Astrocyte (in vitro differentiated cells and primary cell): ENCODE measurements around the gene ENO2. TPM values are rescaled to one million over a fixed set of nuclear protein-coding genes. Genes with fewer than 3 reads are reported as not detected.

Source experiments
- DNase-seq: peaks from one replicate; pipeline ENCODE4 v3.0.0-alpha.2; 2010; ENCODE audit warnings: low read depth
- FAIRE-seq: peaks from 2 replicates; lab custom pipeline; 2011; peaks lifted over from hg19 to GRCh38; lab: Jason Lieb, UNC
- H2AFZ ChIP-seq: 2 replicates; pipeline ENCODE4 v1.6.0; 2012; ENCODE audit warnings: low read depth, low read length, inconsistent platforms
- H3K27ac ChIP-seq: 2 replicates; pipeline ENCODE4 v1.5.1; 2011; ENCODE audit warnings: low read depth, low read length, inconsistent platforms
- H3K27me3 ChIP-seq: 2 replicates; pipeline ENCODE4 v1.6.0; 2011; ENCODE audit warnings: low read length, inconsistent platforms; ENCODE audit not compliant: insufficient read depth
- H3K36me3 ChIP-seq: 2 replicates; pipeline ENCODE4 v1.5.1; 2011; ENCODE audit warnings: low read length, inconsistent platforms; ENCODE audit not compliant: insufficient read depth
- H3K4me1 ChIP-seq: 2 replicates; pipeline ENCODE4 v1.5.1; 2011; ENCODE audit warnings: low read length, inconsistent platforms; ENCODE audit not compliant: insufficient read depth
- H3K4me2 ChIP-seq: 2 replicates; pipeline ENCODE4 v1.6.0; 2012; ENCODE audit warnings: low read length, inconsistent platforms
- H3K4me3 ChIP-seq: 2 replicates; pipeline ENCODE4 v1.5.1; 2011; ENCODE audit warnings: low read depth, mild to moderate bottlenecking, low read length, inconsistent platforms; ENCODE audit not compliant: insufficient read depth
- H3K79me2 ChIP-seq: 2 replicates; pipeline ENCODE4 v1.6.0; 2012; ENCODE audit warnings: mild to moderate bottlenecking, low read length, inconsistent platforms; ENCODE audit not compliant: insufficient read depth
- H3K9ac ChIP-seq: 2 replicates; pipeline ENCODE4 v1.6.0; 2012; ENCODE audit warnings: mild to moderate bottlenecking, low read length, inconsistent platforms
- H3K9me3 ChIP-seq: 2 replicates; pipeline ENCODE4 v1.5.1; 2012; ENCODE audit warnings: low read depth, mild to moderate bottlenecking, low read length, inconsistent platforms; ENCODE audit not compliant: insufficient read depth
- H4K20me1 ChIP-seq: 2 replicates; pipeline ENCODE4 v1.6.0; 2012; ENCODE audit warnings: low read length, inconsistent platforms; ENCODE audit not compliant: insufficient read depth
- H3K27ac Mint-ChIP-seq: one replicate; pipeline ENCODE4 v1.8.0; 2021; ENCODE audit warnings: mild to moderate bottlenecking, mixed read lengths; ENCODE audit not compliant: unreplicated experiment
- H3K27me3 Mint-ChIP-seq: one replicate; pipeline ENCODE4 v1.8.0; 2021; ENCODE audit warnings: low read depth, mixed read lengths; ENCODE audit not compliant: unreplicated experiment
- H3K36me3 Mint-ChIP-seq: one replicate; pipeline ENCODE4 v1.8.0; 2021; ENCODE audit warnings: low read depth, mixed read lengths; ENCODE audit not compliant: unreplicated experiment
- H3K4me1 Mint-ChIP-seq: one replicate; pipeline ENCODE4 v1.8.0; 2021; ENCODE audit warnings: low read depth, mixed read lengths; ENCODE audit not compliant: unreplicated experiment
- H3K4me3 Mint-ChIP-seq: one replicate; pipeline ENCODE4 v1.8.0; 2021; ENCODE audit warnings: mild to moderate bottlenecking, moderate library complexity, mixed read lengths; ENCODE audit not compliant: unreplicated experiment
- H3K9me3 Mint-ChIP-seq: one replicate; pipeline ENCODE4 v1.8.0; 2021; ENCODE audit warnings: mild to moderate bottlenecking, mixed read lengths; ENCODE audit not compliant: unreplicated experiment
- EZH2 ChIP-seq: IDR thresholded peaks from 2 replicates; pipeline ENCODE4 v1.6.1; 2012; ENCODE audit warnings: mild to moderate bottlenecking, low read length, inconsistent platforms; ENCODE audit not compliant: insufficient read depth
- total RNA-seq: library from RNA; stranded (reverse); gene quantifications from 2 replicates; pipeline ENCODE4 v1.2.1, GENCODE V29; 2021
- TF ChIP-seq, protein P1 (sequence below): IDR thresholded peaks from 2 replicates; pipeline ENCODE4 v1.5.1; 2011; ENCODE audit warnings: low read depth, mild to moderate bottlenecking, inconsistent platforms, low read length, moderate library complexity; ENCODE audit not compliant: insufficient read depth

ENO2 gene
- total RNA-seq, 1 donor from 2014 or later, result 46.4 TPM

DNA sequence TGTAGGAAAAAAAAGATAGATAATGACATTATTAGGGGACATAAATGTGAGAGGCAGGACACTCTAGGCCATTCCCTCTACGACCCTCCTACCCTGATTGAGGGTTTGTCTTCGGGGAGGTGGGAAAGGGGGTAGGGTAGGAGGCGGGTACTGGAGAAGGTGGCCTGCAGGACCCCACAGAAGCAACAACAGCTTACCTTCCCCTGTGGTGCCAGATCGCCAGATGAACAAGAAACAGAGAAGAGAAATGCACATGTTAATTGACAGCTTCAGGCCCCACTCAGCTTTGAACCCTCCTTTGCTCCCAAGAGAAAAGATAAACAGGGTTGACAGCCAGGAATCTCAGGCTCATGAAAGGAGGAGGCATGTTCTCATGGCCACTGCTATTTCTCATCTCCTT lies 51.3 kb downstream of the ENO2 start:
- Histone ChIP-seq H3K9me3 (no peaks in the 10 kb centered on the region), H3K4me1 (peaks cover 25% of the 10 kb centered on the region), H3K27me3 (no peaks in the 10 kb centered on the region), H3K36me3 (peaks cover 29% of the 10 kb centered on the region), H3K4me2 (no peak overlapping the region), H3K79me2 (peaks cover 36% of the 10 kb centered on the region), H3K9ac (no peak overlapping the region), H2AFZ (no peak overlapping the region), H4K20me1 (peaks cover 7% of the 10 kb centered on the region), H3K4me3 (no peak overlapping the region), H3K27ac (no peak overlapping the region)
- FAIRE-seq (no peak), DNase-seq (no peak)
- peaks cover 19% of the 10 kb centered on the region for H3K4me1 Mint-ChIP-seq
- no peaks in the 10 kb centered on the region for H3K9me3 Mint-ChIP-seq
- H3K4me3 Mint-ChIP-seq, result peak overlapping the region; percentile 20
- H3K36me3 Mint-ChIP-seq, result peaks cover 12% of the 10 kb centered on the region
- peak overlapping the region; percentile 72 for H3K27ac Mint-ChIP-seq
- TF ChIP-seq, protein P1, sequence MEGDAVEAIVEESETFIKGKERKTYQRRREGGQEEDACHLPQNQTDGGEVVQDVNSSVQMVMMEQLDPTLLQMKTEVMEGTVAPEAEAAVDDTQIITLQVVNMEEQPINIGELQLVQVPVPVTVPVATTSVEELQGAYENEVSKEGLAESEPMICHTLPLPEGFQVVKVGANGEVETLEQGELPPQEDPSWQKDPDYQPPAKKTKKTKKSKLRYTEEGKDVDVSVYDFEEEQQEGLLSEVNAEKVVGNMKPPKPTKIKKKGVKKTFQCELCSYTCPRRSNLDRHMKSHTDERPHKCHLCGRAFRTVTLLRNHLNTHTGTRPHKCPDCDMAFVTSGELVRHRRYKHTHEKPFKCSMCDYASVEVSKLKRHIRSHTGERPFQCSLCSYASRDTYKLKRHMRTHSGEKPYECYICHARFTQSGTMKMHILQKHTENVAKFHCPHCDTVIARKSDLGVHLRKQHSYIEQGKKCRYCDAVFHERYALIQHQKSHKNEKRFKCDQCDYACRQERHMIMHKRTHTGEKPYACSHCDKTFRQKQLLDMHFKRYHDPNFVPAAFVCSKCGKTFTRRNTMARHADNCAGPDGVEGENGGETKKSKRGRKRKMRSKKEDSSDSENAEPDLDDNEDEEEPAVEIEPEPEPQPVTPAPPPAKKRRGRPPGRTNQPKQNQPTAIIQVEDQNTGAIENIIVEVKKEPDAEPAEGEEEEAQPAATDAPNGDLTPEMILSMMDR, result no peak
- TF ChIP-seq EZH2, result no peak
- no peaks in the 10 kb centered on the region for H3K27me3 Mint-ChIP-seq

- Histone ChIP-seq H3K4me1 (peaks cover 22% of the 10 kb centered on the region), H3K36me3 (peaks cover 29% of the 10 kb centered on the region), H3K27me3 (no peaks in the 10 kb centered on the region), H3K27ac (no peak overlapping the region), H3K79me2 (peaks cover 42% of the 10 kb centered on the region), H4K20me1 (peaks cover 7% of the 10 kb centered on the region), H3K9me3 (no peaks in the 10 kb centered on the region), H3K4me3 (no peak overlapping the region), H3K9ac (no peak overlapping the region), H3K4me2 (no peak overlapping the region), H2AFZ (no peak overlapping the region)
- H3K4me1 Mint-ChIP-seq, result peaks cover 19% of the 10 kb centered on the region
- DNase-seq (no peak), FAIRE-seq (no peak)
- no peaks in the 10 kb centered on the region for H3K27me3 Mint-ChIP-seq
- no peak overlapping the region for H3K27ac Mint-ChIP-seq
- no peak for TF ChIP-seq EZH2
- TF ChIP-seq, protein P1, result no peak
- H3K4me3 Mint-ChIP-seq, result no peak overlapping the region
- no peaks in the 10 kb centered on the region for H3K9me3 Mint-ChIP-seq
- H3K36me3 Mint-ChIP-seq, result peaks cover 12% of the 10 kb centered on the region
Observed at GRCh38 chr12:6966351-6966750, 52.0 kb downstream of the ENO2 start.

GRCh38 chr12:6967651-6968100 lies 53.3 kb downstream of the ENO2 start:
- H3K9ac ChIP-seq, result no peak overlapping the region
- no peak overlapping the region for H3K27ac ChIP-seq
- peaks cover 29% of the 10 kb centered on the region for H3K36me3 ChIP-seq
- H2AFZ ChIP-seq, result no peak overlapping the region
- no peak for DNase-seq
- no peak overlapping the region for H3K4me2 ChIP-seq
- H3K27me3 Mint-ChIP-seq, result no peaks in the 10 kb centered on the region
- TF ChIP-seq, protein P1, result no peak
- TF ChIP-seq EZH2, result no peak
- no peak overlapping the region for H3K4me3 ChIP-seq
- H4K20me1 ChIP-seq, result peaks cover 7% of the 10 kb centered on the region
- FAIRE-seq, result no peak
- H3K27ac Mint-ChIP-seq, result peak overlapping the region; percentile 69
- H3K36me3 Mint-ChIP-seq, result peaks cover 12% of the 10 kb centered on the region
- peaks cover 12% of the 10 kb centered on the region for H3K4me1 ChIP-seq
- no peak overlapping the region for H3K4me3 Mint-ChIP-seq
- peaks cover 21% of the 10 kb centered on the region for H3K4me1 Mint-ChIP-seq
- H3K79me2 ChIP-seq, result peaks cover 56% of the 10 kb centered on the region
- H3K9me3 ChIP-seq, result no peaks in the 10 kb centered on the region
- H3K9me3 Mint-ChIP-seq, result no peaks in the 10 kb centered on the region
- H3K27me3 ChIP-seq, result no peaks in the 10 kb centered on the region
